Hematopoietic multipotent progenitor cell treated with erythropoietin and hydrocortisone succinate and interleukin-3 and kit ligand, for 6 days (in vitro differentiated cells): ENCODE measurements around the gene SGMS1.

Experiments
- DNase-seq: peaks from one replicate; pipeline ENCODE4 v3.0.0-alpha.2; 2015

Gene SGMS1

DNA sequence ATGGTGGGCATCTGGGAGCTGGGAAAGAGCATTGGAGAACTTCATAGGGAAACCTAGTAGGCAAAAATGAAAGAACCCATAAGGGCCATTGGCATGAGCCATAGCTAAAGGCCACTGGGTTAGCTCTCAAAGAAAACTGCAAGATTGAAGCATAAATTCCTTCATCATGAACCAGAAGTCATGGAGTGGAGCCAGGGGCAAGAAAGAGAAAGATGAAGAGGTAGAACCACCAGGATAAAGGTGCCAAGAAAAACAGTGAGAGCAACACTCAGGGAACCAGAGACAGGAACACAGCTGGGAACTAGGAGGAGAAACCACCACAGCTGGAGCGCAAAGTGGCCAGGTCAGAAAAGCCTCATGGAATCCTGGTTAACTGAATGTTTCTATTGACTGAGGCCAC lies 11.5 kb upstream of the SGMS1 start:
- no peak for DNase-seq

DNA sequence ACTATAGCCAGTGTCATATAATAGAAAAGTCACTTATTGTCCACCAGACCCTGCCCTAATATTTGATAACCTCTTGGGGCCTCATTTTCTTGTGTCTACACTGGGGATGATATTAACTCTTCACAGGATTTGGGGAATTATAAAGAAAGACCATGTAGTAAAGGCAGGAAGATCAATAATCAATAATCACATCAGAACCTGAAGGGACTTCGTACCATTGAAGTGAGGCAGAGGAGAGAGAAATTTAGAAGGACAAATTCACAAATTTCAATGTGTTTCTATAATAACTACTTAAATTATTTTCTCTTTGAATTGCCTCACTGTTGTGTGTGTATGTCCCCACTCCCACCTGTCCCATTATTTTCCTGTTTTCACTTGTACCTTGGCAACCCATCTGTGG lies 10.7 kb upstream of the SGMS1 start:
- no peak for DNase-seq

DNA sequence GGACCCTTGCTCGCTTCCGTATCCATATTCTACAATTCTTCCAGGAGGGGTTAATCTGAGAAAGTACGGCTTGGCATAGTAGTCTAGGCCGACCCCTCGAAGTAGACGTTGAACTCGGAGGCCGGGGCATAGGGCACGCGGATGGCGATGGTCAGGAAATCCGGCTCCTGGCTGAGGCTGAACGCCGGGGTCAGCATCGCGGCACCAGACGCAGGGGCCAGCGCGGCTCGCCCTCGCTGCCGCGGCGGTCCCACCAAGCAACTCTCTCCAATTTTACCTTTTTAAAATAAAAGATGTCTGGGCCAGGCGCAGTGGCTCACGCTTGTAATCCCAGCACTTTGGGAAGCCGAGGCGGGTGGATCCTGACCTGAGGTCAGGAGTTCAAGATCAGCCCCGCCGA lies 7.3 kb upstream of the SGMS1 start:
- no peak for DNase-seq

DNA sequence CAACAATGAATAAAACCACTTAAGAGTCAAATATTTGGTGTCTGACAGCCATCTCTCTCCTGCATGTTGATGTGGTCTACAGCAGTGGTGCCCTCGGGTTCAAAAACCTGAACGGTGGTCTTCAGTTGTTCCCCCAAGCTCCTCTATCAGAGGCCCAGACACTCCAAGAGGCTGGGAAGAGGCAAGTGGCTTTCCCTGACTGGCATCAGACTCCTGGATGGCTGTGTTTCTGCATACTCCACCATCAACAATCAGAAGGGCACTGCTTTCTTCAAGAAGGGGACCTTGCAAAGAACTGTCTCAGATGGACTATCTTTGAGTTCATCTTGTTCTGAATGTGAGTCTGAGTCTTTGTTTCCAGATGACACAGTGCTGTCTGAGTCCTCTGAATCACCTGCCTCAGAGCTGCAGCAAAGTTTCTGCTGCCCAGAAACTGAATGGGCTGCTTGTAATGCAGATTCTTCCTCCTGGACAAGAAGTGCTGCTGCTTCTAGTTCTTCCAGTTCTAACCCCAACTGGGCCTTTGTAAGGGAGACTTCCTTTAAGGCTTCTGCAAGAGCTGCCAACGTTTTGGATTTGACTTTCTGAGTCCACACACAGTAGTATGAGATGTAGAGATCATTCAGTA lies 5.9 kb upstream of the SGMS1 start:
- no peak for DNase-seq

DNA sequence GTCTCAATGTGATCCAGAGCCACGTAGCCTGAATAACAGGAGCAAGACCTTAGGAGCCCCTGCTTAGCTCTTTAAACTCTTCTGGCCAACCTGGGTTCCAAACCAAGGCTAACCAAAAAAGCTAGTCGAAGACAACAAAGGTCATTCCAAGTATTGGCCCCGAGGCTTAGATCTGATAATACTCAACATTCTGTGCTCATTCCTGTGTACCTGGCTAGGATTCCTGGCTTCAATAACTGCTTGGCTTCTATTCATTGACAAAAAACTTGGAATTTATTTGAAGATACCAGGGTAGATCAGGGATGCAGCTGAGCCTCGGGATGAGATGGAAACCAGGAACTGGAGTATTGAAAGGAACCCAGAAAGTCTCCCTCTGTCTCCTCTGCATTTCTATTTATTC lies 4.1 kb upstream of the SGMS1 start:
- DNase-seq = no peak

DNA sequence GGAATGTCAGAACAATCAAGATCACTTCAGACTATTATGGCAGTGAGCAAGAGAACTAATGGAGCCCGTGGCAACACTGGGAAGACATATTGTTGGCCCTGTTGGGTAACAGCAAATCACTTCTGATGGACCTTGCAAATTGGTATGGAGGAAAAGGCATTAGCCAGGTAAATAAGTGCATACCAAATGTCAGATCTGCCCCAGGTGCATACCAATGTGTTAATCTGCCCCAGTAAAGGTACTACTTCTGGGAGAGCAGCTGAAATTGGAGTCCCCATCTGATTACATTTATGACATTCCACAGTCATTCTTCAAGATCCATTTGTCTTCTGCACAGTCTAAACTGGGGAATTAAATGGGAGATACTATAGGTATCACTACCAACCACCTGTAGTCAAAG lies 3.7 kb upstream of the SGMS1 start:
- no peak for DNase-seq

DNA sequence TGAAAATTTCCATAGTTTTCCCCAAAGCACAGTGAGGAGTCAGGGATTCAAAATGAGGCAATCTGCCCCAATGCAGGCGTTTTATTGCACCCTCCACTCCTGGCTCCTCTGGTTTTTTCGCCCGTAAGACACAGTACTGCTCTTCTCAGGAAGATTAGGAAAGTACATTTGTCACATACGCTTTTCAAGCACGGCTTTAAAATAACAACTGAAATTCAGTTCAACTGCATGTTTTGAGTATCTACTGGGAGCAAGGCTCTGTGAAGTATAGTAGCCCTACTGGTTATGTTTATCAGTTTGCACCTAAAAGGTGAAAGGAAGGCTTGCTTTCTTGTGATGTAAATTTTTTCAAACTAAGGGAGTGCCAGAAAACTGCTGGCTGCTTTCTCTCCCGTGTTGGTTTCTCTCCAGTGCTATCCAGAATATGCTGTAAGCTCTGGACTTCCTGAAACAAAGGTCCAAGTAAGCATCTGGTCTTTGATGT lies 1.9 kb upstream of the SGMS1 start:
- DNase-seq = peak; percentile 45

DNA sequence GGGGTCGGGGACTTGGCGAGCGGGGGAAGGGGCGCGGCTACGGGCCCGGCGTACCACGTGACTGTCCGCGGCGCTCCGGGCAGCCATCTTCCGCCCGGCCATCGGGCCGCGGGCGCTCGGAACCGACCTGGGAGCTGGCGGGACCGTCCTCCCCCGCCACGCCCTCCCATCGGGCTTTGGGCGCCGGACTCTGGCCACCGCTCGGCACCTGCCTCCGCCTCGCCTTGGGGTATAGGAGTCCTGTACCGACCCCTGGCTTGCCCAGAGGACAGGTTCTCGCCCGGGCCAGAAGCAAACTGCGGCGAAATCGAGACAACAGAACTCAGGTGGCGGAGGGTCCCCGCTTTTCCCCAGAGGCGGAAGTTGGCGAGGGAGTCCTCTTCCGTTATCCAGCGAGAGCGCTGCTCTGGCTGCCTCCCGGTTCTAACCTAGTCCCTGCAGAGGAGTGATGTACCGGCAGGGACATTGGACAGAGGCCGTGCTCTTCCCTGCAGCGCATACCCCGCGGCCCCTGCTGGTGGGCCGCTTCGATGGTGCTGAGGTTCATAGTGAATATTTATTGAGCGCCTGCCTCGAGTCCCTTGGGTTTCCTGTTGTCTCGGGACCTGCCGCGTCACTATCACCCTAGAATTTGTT lies 1.2 kb upstream of the SGMS1 start:
- peak; percentile 84 for DNase-seq

DNA sequence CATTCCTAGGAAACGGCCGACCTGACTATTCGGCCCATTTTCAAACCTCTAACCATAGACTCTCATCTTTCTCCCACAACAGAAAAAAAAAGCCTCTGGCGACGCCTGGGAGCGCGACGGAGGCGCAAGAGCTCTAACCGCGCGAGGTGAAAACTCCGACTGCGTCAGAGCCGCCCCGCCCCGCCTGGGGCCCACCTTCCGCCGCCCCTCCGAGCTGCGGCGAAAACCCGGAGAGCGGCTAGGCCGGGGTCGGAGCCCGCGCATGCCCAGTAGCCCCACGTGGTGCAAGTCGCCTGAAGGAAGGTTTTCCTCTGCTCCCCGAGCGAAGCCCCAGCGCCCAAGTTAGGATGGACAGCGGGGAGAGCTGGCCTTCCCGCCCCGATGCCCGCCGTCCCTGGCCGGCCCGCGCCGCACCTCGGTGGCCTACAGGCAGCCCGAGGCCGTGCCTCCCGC lies 683 bp upstream of the SGMS1 start:
- DNase-seq = peak; percentile 96

DNA sequence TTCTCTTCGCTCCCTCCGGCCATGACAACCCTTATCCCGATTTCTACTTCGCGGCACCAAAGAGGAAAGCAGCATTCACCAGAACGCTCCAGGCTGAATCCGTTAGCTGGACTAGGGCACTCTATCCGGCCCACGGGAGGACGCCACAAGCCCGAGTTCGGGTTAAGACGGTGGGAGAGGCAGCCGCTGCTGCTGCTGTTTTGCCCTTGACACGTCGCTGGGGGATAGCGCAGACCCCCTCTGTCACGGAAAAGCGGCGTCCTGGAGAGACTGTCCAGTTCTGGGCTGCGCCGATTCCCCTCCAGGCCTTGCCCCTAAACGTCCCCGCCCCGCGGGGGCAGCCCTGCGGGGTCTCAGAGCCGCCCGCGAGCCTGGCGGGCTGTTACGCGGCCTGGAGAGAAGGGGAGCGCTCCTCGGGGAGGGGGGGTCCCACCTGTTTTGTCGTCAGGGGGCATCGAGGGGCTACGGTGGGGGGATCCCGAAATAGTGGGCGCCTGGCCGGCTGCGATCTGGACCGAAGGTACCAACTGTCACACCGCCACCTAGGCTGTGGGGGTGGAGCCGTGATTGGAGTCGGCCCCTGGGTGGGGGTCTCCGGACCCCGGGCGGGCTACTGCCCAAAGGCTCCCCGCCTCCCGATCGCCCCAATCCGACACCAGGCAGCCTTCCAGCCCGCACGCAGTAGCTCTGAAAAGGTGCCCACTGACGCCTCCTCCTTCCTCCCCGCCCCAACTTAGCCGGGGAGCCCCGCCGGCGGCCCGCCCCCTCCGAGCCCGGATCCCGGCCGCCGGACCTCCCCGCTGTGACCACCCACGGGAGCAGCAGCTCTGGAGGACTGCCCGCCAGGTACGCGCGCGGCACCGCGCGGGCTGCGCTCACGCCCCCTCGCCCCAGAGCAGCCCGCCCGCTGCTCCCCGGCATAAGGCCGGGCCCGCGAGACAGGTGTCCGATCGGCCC lies 772 bp downstream of the SGMS1 start:
- DNase-seq = peak; percentile 55

DNA sequence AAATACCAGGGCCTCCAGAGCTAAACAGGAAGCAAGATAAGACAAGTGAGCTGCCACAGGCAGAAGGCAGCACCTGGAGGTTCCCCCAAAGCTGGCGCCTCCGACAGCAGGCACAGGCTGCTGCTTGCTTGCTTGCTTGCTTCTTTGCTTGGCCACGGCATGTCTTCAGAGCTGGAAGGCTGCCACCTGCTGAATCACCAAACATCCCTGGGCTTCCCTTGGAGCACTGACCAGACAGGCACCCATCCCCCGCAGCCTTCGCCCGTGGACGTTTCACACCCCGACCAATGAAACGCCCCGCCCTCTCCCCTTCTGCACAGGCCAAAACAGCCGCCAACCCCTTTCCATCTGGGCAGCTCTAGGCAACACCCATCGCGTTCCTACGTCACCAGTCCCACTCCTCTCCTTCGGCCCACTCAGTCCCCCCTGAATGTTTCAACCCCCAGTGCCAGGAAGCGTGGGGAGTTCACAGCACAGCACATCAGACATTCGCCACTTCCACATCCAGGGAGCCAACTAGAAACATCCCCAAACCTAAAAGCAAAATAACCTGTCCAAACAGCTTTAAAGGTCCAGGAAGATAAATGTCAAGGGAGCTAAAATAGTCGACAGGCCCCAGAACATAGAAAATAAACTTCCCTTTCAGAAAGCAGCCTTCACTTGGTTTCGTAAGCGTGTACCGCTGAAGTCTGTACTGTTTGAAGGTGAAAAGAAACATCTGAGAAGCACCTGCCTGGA lies 1.6 kb downstream of the SGMS1 start:
- DNase-seq = peak; percentile 89

DNA sequence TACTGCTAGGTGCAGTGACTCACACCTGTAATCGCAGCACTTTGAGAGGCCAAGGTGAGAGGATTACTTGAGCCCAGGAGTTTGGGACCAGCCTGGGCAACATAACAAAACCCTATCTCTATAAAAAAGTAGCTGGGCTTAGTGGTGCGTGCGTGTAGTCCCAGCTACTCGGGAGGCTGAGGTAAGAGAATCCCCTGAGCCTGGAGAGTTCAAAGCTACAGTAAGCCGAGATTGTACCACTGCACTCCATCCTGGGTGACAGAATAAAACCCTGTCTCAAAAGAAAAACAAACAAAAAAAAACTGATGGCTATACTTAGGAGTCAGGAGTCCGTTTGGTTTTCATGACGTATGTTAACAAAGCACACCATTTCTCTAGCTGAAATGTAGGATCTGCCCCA lies 2.9 kb downstream of the SGMS1 start:
- DNase-seq = no peak

DNA sequence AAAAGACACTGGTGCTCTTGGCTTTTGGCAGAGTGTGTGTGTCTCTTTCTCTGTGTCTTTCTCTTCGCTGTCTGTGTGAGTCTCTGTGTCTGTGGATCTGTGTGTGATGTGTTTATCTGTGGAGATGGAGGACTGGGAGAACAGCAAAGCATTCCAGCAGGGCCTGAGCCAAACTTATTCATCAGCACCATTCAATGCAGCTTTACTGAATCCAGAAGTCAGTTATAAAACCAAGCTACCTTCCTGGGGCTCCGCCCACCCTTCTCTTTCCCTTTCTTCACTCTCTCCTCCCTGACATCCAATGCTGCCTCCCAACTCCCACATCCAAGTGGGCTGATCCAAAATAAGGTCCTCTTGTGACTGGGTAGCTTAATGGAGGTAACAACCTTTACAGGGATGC lies 3.9 kb downstream of the SGMS1 start:
- no peak for DNase-seq

DNA sequence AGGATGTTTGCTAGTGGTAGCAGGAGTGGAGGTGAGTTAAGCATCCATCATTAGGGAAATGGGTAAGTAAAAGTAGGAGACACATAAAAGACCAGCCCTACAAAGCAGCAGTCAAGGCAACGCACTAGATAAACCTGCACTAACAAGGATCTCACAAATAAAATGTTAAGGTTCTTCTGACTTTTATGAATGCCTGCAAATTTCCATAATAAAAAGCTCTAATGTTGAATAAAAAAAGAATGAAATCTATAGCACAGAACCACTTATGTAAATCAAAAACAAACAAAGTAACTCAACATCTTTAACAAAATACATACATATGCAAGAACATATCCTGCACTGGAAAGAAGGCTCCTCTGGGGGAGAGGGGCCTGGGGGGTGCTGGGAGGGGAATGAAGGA lies 4.6 kb downstream of the SGMS1 start:
- DNase-seq = no peak

DNA sequence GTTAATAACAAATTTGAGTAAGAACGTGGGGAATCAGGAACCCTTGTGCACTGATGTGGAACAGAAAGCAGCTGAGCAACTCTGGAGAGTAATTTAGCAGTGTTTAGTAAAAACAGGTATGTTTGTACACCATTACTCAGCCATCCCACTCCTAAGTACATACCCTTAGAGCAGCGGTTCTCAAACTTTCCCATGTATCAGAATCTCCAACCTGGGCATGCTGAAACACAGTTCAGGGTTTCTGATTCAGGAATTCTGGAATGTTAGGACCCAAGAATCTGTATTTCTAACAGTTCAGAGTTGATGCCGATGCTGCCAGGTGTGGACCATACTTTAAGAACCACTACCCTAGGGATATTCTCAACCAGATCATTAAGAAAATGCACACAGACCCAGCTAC lies 5.1 kb downstream of the SGMS1 start:
- DNase-seq = no peak

DNA sequence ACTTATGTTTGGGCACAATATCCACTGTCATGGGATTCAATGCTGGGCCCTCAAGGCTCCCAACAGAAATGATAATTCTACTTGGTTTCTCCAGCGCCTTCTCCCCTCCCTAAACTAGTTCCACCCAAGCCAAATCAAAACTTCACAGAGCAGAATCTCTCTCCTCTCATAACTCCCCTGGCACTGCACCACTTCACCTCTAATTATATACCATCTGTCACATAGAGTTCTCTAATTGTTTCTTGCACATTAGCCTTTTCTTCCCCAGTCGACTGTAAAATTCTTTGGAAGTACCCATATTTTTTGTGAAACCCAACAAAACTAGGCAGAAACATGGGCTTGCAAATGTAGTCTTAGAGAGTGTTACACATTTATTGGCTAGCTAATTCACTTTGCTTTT lies 8.1 kb downstream of the SGMS1 start:
- no peak for DNase-seq

DNA sequence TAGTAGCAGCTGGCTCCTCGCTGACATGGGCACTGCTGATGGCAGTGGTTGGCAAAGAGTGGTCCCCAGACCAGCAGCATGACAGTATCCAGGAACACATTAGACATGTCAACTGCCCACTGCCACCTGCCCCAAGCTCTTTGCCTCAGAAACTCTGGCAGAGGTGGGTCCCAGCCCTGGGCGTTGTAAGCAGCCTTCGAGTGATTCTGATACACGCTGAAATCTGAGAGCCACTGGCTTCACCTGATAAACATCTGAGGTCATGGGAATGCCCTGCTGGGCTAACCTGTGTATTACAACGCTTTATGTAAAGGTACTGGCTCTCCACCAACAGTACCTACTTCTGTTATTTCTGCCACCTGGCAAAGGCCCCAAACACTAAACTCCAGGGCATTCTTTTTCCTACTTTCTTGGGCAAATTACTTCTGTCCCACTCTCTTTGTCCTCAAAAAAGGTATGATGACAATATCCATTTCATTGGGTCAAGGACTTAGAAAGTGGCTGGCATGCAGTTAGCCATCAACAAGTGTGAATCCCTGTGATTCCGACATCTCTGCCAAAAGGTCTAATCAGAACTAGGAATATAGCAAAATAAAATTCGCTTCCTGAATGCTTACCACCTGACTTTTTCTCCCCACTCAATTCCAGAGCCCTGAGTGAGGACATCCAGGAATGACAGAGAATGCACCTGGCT lies 9.2 kb downstream of the SGMS1 start:
- peak; percentile 63 for DNase-seq

DNA sequence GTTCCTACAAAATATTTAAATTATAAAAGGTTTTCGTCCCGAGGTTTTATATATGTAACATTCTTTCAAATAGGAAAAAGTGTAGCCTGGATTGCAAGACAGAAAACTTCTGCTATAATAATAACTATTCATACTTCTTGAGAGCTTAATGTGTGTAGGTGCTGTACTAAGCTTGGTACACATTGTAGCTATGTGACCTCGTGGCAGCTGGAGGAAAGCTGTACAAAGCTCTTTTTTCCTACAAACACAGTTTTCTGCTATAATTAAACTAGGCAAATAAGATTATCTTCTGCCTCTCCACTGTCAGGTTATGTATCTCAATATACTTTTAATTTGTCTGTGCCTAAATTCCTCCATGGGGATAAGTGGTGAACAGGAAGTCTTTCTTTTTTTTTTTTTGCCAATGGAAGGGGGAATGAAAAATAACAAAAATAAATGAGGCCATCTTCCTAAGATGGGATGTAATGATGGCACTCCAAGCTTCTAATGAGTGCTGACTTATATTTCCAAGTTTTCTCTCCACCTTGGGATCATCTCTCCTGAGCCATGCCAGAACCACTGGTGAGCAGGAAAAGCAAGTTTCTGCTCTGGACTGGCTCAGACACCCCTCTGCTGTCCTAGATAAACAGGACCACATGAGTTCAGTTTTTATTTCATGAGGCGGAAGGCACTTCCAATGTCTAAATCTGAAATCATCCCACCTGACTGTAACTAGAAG lies 9.9 kb downstream of the SGMS1 start:
- no peak for DNase-seq

DNA sequence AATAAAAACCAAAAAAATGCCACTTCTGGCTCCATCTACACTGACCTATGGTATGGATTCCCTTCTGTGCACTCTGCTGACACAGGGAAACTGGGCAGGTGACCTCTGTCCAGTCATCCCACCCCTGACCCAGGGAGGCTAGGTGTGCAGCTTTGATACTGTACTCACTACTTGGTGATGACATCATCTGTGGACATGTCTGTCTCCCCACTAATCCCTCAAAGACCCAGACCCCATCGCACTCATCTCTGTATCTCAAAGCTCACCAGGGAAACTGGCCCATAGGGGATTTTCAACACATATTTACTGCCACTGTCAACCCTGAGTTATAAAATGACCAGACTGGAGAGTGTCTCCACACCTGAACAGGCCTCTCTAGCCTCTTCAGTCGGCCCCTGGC lies 10.6 kb downstream of the SGMS1 start:
- DNase-seq = no peak

DNA sequence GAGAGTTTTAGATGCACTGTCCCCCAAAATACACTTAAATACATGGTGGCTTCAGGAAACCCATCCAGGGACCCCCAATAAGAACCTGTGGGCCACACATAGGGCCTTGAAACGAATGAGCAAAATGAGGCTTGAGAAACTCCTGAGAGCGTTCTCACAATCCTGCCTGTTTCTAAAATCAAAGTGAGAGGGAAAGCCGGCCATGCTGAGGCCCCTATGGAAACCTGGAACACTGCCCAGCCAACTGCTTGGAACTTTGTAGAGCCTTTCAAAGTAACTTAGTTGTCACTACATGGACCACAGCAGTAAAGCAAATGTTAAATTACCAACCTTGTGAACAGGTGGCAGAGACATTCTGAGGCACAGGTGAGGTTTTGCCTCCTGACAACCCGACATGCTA lies 13.4 kb downstream of the SGMS1 start:
- no peak for DNase-seq

DNA sequence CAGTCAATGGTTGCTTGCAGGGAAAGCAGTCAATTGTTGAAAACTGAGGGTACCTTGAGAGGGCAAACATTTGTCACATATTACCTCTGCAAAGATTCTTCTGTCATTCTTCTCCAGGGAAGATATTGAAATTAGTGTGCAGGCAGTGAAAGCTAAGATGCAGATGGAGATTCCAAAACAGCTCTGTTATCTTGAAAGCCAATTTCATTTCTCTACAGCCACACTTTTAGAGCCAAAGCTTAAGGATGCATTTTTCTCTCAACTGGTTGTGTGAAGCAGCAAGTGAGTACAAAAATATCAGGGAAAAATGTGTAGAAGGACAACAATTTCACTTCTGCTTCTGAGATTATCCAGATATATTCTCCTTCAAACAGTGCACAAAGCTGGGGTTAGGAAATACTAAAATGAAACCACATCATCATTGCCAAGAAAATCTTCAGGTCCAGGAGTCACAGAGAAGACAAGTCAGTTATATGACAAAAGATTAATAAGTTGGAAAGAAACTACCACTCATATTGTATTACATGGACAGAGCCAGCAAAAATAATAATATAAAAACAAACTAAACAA lies 16.3 kb downstream of the SGMS1 start:
- no peak for DNase-seq

DNA sequence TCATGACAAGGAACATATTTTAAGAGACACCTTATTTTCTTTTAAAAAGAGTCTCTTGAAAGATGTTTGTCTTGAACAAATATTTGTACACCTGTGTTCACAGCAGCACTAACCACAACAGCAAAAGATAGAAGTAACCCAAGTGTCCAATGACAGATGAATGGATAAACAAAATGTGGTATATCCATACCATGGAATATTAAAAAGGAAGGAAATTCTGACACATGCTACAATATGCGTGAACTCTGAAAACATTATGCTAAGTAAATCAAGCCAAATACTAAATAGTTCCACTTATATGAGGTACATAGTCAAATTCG lies 17.8 kb downstream of the SGMS1 start:
- no peak for DNase-seq
